OCI-LY7 (cell line): ENCODE results near the gene ACAP3. TPM values are rescaled to one million over a fixed set of nuclear protein-coding genes. Genes with fewer than 3 reads are reported as not detected.

Experiments
- BruUV-seq: library from RNA; stranded (reverse); fragments of 400-500 nt; replicated peaks from 2 replicates; lab custom pipeline; 2021; lab: Mats Ljungman, UMichigan
- CTCF ChIA-PET: fragments of 300-600 bp; sonication (Branson Sonifier 250); formaldehyde crosslinking; loops from one replicate; lab custom pipeline; 2022; ENCODE audit warnings: antibody characterized with exemption; ENCODE audit not compliant: unreplicated experiment; lab: Charles Lee
- POLR2A ChIA-PET: fragments of 300-600 bp; sonication (Branson Sonifier 250); formaldehyde crosslinking; loops from one replicate; lab custom pipeline; 2022; ENCODE audit warnings: antibody characterized with exemption; lab: Charles Lee
- DNase-seq: peaks from one replicate; pipeline ENCODE4 v3.0.0-alpha.2; 2015; ENCODE audit warnings: low spot score
- H2AFZ ChIP-seq: fragments of 200-600 bp; sonication (generic), shearing (Covaris generic); 2 replicates; pipeline ENCODE4 v1.6.1; 2014; ENCODE audit warnings: mild to moderate bottlenecking, antibody characterized with exemption, low read length, moderate library complexity
- H3K27ac ChIP-seq: fragments of 200-600 bp; sonication (generic); 2 replicates; pipeline ENCODE4 v1.5.1; 2014; ENCODE audit warnings: mixed run types, low read depth, mild to moderate bottlenecking, moderate library complexity, low read length, inconsistent platforms; ENCODE audit not compliant: poor library complexity, severe bottlenecking
- H3K36me3 ChIP-seq: fragments of 200-600 bp; sonication (generic); 2 replicates; pipeline ENCODE4 v1.6.1; 2014; ENCODE audit warnings: mild to moderate bottlenecking, antibody characterized with exemption, low read length, moderate library complexity, mixed read lengths; ENCODE audit not compliant: insufficient read depth
- H3K4me1 ChIP-seq: fragments of 200-600 bp; sonication (generic); 2 replicates; pipeline ENCODE4 v1.5.1; 2014; ENCODE audit warnings: mild to moderate bottlenecking, low read length; ENCODE audit not compliant: insufficient read depth, poor library complexity, severe bottlenecking
- H3K4me2 ChIP-seq: fragments of 200-600 bp; sonication (generic); 2 replicates; pipeline ENCODE4 v1.6.1; 2014; ENCODE audit warnings: mild to moderate bottlenecking, low read length
- H3K4me3 ChIP-seq: fragments of 200-600 bp; sonication (generic); 2 replicates; pipeline ENCODE4 v1.5.1; 2014; ENCODE audit warnings: mild to moderate bottlenecking, low read depth, low read length; ENCODE audit not compliant: poor library complexity, severe bottlenecking
- H3K79me2 ChIP-seq: fragments of 200-600 bp; sonication (generic); 2 replicates; pipeline ENCODE4 v1.6.1; 2016; ENCODE audit warnings: low read depth, mild to moderate bottlenecking, low read length, moderate library complexity, mixed read lengths; ENCODE audit not compliant: insufficient read depth
- H3K9me2 ChIP-seq: fragments of 200-600 bp; sonication (generic); 2 replicates; pipeline ENCODE4 v1.6.1; 2016; ENCODE audit warnings: mild to moderate bottlenecking, low read length, mixed read lengths; ENCODE audit not compliant: insufficient read depth
- H3K9me3 ChIP-seq: fragments of 200-600 bp; sonication (generic); 2 replicates; pipeline ENCODE4 v1.6.1; 2014; ENCODE audit warnings: mild to moderate bottlenecking, mixed run types, low read length, mixed read lengths
- H4K20me1 ChIP-seq: fragments of 200-600 bp; sonication (generic); 2 replicates; pipeline ENCODE4 v1.6.1; 2014; ENCODE audit warnings: mild to moderate bottlenecking, antibody characterized with exemption, low read length, moderate library complexity, mixed read lengths; ENCODE audit not compliant: insufficient read depth
- CTCF ChIP-seq: fragments of 200-600 bp; sonication (generic); conservative IDR thresholded peaks from 2 replicates; pipeline ENCODE4 v1.5.1; 2014; ENCODE audit warnings: mild to moderate bottlenecking, antibody characterized with exemption, low read length, moderate library complexity, mixed read lengths
- EZH2phosphoT487 ChIP-seq: fragments of 200-600 bp; sonication (generic); IDR thresholded peaks from 2 replicates; pipeline ENCODE4 v1.6.1; 2018; ENCODE audit warnings: low read depth, borderline replicate concordance, mild to moderate bottlenecking, mixed run types, antibody characterized with exemption, low read length, moderate library complexity, mixed read lengths
- intact Hi-C: fragments of 100-400 bp; cut with micrococcal nuclease; formaldehyde crosslinking; loops from one replicate; pipeline ENCODE4 v1.10.0; 2022; ENCODE audit not compliant: unreplicated experiment
- total RNA-seq, 2 experiments: library from RNA; depleted of rRNA in 1 of 2; stranded (reverse); fragments of >200 nt in 1 of 2; shearing (Covaris generic) in 1 of 2; gene quantifications; 2 replicates each; pipeline ENCODE4 v1.2.3, GENCODE V29; 2014 to 2022

Gene ACAP3
- total RNA-seq, 2 experiments from 2014 or later, result 26.3 to 47.6 TPM

GRCh38 chr1:1325288-1326074 lies 17.8 kb upstream of the ACAP3 start:
- Histone ChIP-seq H3K36me3 (peaks cover 42% of the 10 kb centered on the region; the same call in 1 of the 2 replicates), H3K4me1 (peaks cover 25% of the 10 kb centered on the region), H3K4me3 (peak overlapping the region; percentile 84), H3K79me2 (peaks cover 40% of the 10 kb centered on the region), H3K4me2 (peak overlapping the region; percentile 95), H3K27ac (peak overlapping the region; percentile 36), H4K20me1 (peaks cover 3% of the 10 kb centered on the region; the same call in 1 of the 2 replicates), H2AFZ (no peak overlapping the region), H3K9me2 (no peaks in the 10 kb centered on the region), H3K9me3 (no peaks in the 10 kb centered on the region)
- POLR2A ChIA-PET, result no interaction called here
- intact Hi-C loops, result loop anchor here (2.0 kb wide), 2 partner anchors 17 to 49 kb away; partner anchors contain the start of genes AURKAIP1 and PUSL1
- DNase-seq, result peak; percentile 27
- CTCF ChIA-PET, result no interaction called here
- no peak for TF ChIP-seq EZH2phosphoT487
- no peak for TF ChIP-seq CTCF
- no TSS peak for BruUV-seq

GRCh38 chr1:1324524-1325287 lies 17.0 kb upstream of the ACAP3 start, which contains the start of the genes CPTP and INTS11:
CPTP (plus strand) TSS chr1:1324802; CDS start chr1:1326911, 2,109 bp downstream.
INTS11 (minus strand) TSS chr1:1324660; CDS start chr1:1324608, 52 bp downstream.
- H3K9me3 ChIP-seq, result no peaks in the 10 kb centered on the region
- H3K9me2 ChIP-seq, result no peaks in the 10 kb centered on the region
- TF ChIP-seq EZH2phosphoT487 (no peak), CTCF (no peak)
- H3K4me3 ChIP-seq, result peak within 1 kb of the TSS; percentile 84
- ChIA-PET CTCF (no interaction called here), POLR2A (no interaction called here)
- H3K4me2 ChIP-seq, result peak within 1 kb of the TSS; percentile 95
- BruUV-seq, result no TSS peak
- peak; percentile 96 for DNase-seq
- peaks cover 43% of the 10 kb centered on the region for H3K79me2 ChIP-seq
- H3K4me1 ChIP-seq, result peaks cover 25% of the 10 kb centered on the region
- intact Hi-C loops, result loop anchor here (2.0 kb wide), 2 partner anchors 16 to 50 kb away; partner anchors contain the start of genes AURKAIP1 and PUSL1
- peak within 1 kb of the TSS; percentile 36 for H3K27ac ChIP-seq
- peaks cover 46% of the 10 kb centered on the region; the same call in 1 of the 2 replicates for H3K36me3 ChIP-seq
- peaks cover 3% of the 10 kb centered on the region; the same call in 1 of the 2 replicates for H4K20me1 ChIP-seq
- peak within 1 kb of the TSS; percentile 28; the same call in 1 of the 2 replicates for H2AFZ ChIP-seq
